Stimulated activated CD8-positive, alpha-beta memory T cell treated with anti-CD3 and anti-CD28 coated beads, Interleukin-12 subunit alpha, Interleukin-12 subunit beta, amount 100 ng/mL, for 24 hours (primary cell): ENCODE data around the gene TSPAN1.

Experiments
- DNase-seq: peaks from one replicate; pipeline ENCODE4 v3.0.0-alpha.2; 2020; ENCODE audit errors: extremely low read depth

TSPAN1 gene

GRCh38 chr1:46174448-46175231, at the start of gene TSPAN1:
Gene TSPAN1 (plus strand): TSS chr1:46175087. CDS start chr1:46181108, 6,021 bp downstream.
- no peak for DNase-seq

- DNase-seq: no peak
These were observed 46.5 kb upstream of the TSPAN1 start for GRCh38 chr1:46128344-46128743.

GRCh38 chr1:46130121-46130520, 44.8 kb upstream of the TSPAN1 start:
- no peak for DNase-seq

- no peak for DNase-seq
These were observed 44.3 kb upstream of the TSPAN1 start for GRCh38 chr1:46130606-46131005.

- no peak for DNase-seq
These were observed 43.8 kb upstream of the TSPAN1 start for GRCh38 chr1:46131093-46131492.

- DNase-seq: no peak
These were observed 43.0 kb upstream of the TSPAN1 start for GRCh38 chr1:46131712-46132528.

GRCh38 chr1:46132529-46133180, 42.2 kb upstream of the TSPAN1 start, which contains the start of gene PIK3R3:
Gene PIK3R3 (minus strand): TSS chr1:46132629. CDS start chr1:46131952, 677 bp downstream.
- DNase-seq: peak; percentile 77

GRCh38 chr1:46133181-46133658, 41.7 kb upstream of the TSPAN1 start:
- no peak for DNase-seq

GRCh38 chr1:46133781-46134350, 41.0 kb upstream of the TSPAN1 start:
- no peak for DNase-seq

GRCh38 chr1:46134660-46135331, 40.1 kb upstream of the TSPAN1 start:
- no peak for DNase-seq

GRCh38 chr1:46136711-46137110, 38.2 kb upstream of the TSPAN1 start:
- DNase-seq: no peak

GRCh38 chr1:46137916-46138315, 37.0 kb upstream of the TSPAN1 start:
- DNase-seq: no peak

- DNase-seq: no peak
These were observed 26.6 kb upstream of the TSPAN1 start for GRCh38 chr1:46148318-46148717.

GRCh38 chr1:46150085-46150484, 24.8 kb upstream of the TSPAN1 start:
- DNase-seq: no peak

- no peak for DNase-seq
These were observed 22.9 kb upstream of the TSPAN1 start for GRCh38 chr1:46152016-46152415.

GRCh38 chr1:46153228-46153627, 21.7 kb upstream of the TSPAN1 start:
- DNase-seq: no peak

- DNase-seq: no peak
These were observed 21.2 kb upstream of the TSPAN1 start for GRCh38 chr1:46153732-46154131.

GRCh38 chr1:46157916-46158311, 17.0 kb upstream of the TSPAN1 start:
- DNase-seq: no peak

GRCh38 chr1:46158312-46159281, 16.3 kb upstream of the TSPAN1 start:
- no peak for DNase-seq

GRCh38 chr1:46159516-46159915, 15.4 kb upstream of the TSPAN1 start:
- no peak for DNase-seq
